ENCODE data around the gene EXOC2. TPM values are rescaled to one million over a fixed set of nuclear protein-coding genes. Genes with fewer than 3 reads are reported as not detected.

The EXOC2 gene
- total RNA-seq, 1 experiment from 2014 or later = 45.7 TPM

- Mint-ChIP-seq H3K36me3 (no peaks in the 10 kb centered on the region), H3K9me3 (peaks cover 4% of the 10 kb centered on the region; the same call in 1 of the 2 replicates), H3K4me3 (no peak overlapping the region), H3K27me3 (ENCODE audit: low read depth) (no peaks in the 10 kb centered on the region), H3K27ac (no peak overlapping the region), H3K4me1 (no peaks in the 10 kb centered on the region)
- CTCF ChIA-PET = no interaction called here
- POLR2A ChIA-PET = no interaction called here
- DNase-seq (ENCODE audit: low spot score) (no peak), ATAC-seq (no peak)
- TF ChIP-seq ERG (CRISPR knock-in tag; IDR thresholded peaks at IDR 0.05) = no peak
- no peak for TF ChIP-seq SP1 (CRISPR knock-in tag; conservative IDR thresholded peaks at IDR 0.05)
- no peak for TF ChIP-seq HMGXB4 (CRISPR knock-in tag; IDR thresholded peaks at IDR 0.05)
- no peak for TF ChIP-seq KAT7 (CRISPR knock-in tag; IDR thresholded peaks at IDR 0.05; ENCODE audit: borderline replicate concordance)
- TF ChIP-seq MAX (CRISPR knock-in tag; IDR thresholded peaks at IDR 0.05) = no peak
- no peak for TF ChIP-seq CREB1 (CRISPR knock-in tag; IDR thresholded peaks at IDR 0.05)
These were observed 253.2 kb downstream of the EXOC2 start for GRCh38 chr6:439641-440167.

DNA sequence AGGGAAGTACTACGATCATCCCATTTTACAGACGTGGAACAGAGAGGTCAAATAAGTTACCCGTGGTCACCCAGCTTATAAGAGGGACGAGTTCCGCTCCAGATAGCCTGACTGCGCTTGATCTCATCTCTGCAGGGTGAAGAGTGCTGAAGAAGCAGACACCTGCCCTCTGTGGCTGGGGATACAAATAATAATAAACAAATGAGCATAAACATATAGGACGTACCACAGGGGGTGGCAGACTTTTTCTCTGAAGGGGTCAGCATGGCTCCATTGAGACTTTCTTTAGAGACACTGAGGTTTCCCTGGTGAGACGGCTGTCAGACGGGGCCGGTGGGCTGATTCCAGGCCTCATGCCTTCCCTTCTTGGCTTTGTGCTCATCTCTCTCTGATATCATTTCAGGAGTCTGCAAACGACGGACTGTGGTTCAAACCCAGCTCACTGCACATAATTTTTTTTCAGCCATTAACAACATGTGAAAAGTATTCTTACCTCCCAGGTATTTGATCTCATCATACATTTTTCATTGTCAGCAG lies 254.2 kb downstream of the EXOC2 start:
- DNase-seq (ENCODE audit: low spot score) (no peak), ATAC-seq (no peak)
- no peaks in the 10 kb centered on the region for H3K27me3 Mint-ChIP-seq (ENCODE audit: low read depth)
- TF ChIP-seq HMGXB4 (CRISPR knock-in tag; IDR thresholded peaks at IDR 0.05) = no peak
- TF ChIP-seq, protein P1, sequence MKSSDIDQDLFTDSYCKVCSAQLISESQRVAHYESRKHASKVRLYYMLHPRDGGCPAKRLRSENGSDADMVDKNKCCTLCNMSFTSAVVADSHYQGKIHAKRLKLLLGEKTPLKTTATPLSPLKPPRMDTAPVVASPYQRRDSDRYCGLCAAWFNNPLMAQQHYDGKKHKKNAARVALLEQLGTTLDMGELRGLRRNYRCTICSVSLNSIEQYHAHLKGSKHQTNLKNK (CRISPR knock-in tag; IDR thresholded peaks at IDR 0.05) = no peak
- TF ChIP-seq ZNF425 (CRISPR knock-in tag; conservative IDR thresholded peaks at IDR 0.05) = no peak
- TF ChIP-seq SMAD4 (CRISPR knock-in tag; IDR thresholded peaks at IDR 0.05) = no peak
- TF ChIP-seq, protein P2, sequence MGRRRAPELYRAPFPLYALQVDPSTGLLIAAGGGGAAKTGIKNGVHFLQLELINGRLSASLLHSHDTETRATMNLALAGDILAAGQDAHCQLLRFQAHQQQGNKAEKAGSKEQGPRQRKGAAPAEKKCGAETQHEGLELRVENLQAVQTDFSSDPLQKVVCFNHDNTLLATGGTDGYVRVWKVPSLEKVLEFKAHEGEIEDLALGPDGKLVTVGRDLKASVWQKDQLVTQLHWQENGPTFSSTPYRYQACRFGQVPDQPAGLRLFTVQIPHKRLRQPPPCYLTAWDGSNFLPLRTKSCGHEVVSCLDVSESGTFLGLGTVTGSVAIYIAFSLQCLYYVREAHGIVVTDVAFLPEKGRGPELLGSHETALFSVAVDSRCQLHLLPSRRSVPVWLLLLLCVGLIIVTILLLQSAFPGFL (CRISPR knock-in tag; IDR thresholded peaks at IDR 0.05; ENCODE audit: borderline replicate concordance) = no peak
- TF ChIP-seq HMGA2 (CRISPR knock-in tag; IDR thresholded peaks at IDR 0.05) = no peak
- TF ChIP-seq, protein P3, sequence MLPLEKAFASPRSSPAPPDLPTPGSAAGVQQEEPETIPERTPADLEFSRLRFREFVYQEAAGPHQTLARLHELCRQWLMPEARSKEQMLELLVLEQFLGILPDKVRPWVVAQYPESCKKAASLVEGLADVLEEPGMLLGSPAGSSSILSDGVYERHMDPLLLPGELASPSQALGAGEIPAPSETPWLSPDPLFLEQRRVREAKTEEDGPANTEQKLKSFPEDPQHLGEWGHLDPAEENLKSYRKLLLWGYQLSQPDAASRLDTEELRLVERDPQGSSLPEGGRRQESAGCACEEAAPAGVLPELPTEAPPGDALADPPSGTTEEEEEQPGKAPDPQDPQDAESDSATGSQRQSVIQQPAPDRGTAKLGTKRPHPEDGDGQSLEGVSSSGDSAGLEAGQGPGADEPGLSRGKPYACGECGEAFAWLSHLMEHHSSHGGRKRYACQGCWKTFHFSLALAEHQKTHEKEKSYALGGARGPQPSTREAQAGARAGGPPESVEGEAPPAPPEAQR (CRISPR knock-in tag; IDR thresholded peaks at IDR 0.05) = no peak
- TF ChIP-seq ZBTB21 (CRISPR knock-in tag; IDR thresholded peaks at IDR 0.05; ENCODE audit: borderline replicate concordance) = no peak
- TF ChIP-seq, protein P4, sequence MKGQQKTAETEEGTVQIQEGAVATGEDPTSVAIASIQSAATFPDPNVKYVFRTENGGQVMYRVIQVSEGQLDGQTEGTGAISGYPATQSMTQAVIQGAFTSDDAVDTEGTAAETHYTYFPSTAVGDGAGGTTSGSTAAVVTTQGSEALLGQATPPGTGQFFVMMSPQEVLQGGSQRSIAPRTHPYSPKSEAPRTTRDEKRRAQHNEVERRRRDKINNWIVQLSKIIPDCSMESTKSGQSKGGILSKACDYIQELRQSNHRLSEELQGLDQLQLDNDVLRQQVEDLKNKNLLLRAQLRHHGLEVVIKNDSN (CRISPR knock-in tag; IDR thresholded peaks at IDR 0.05) = no peak
- no peak for TF ChIP-seq EMX1 (CRISPR knock-in tag; IDR thresholded peaks at IDR 0.05)
- no peak for TF ChIP-seq NR3C1 (CRISPR knock-in tag; conservative IDR thresholded peaks at IDR 0.05; ENCODE audit: low read depth)
- no peak for TF ChIP-seq MXD4 (CRISPR knock-in tag; IDR thresholded peaks at IDR 0.05; ENCODE audit: borderline replicate concordance)
- TF ChIP-seq SP1 (CRISPR knock-in tag; conservative IDR thresholded peaks at IDR 0.05) = no peak
- no peak for TF ChIP-seq NR1H2 (CRISPR knock-in tag; IDR thresholded peaks at IDR 0.05)
- TF ChIP-seq NFYB (CRISPR knock-in tag; conservative IDR thresholded peaks at IDR 0.05; ENCODE audit: low read depth) = no peak
- no peak for TF ChIP-seq ERG (CRISPR knock-in tag; IDR thresholded peaks at IDR 0.05)
- no peak for TF ChIP-seq FOXP1 (CRISPR knock-in tag; IDR thresholded peaks at IDR 0.05; ENCODE audit: borderline replicate concordance)
- no peak overlapping the region for H3K4me3 Mint-ChIP-seq
- no peaks in the 10 kb centered on the region for H3K4me1 Mint-ChIP-seq
- ChIA-PET POLR2A (no interaction called here), CTCF (interaction anchor here (1.2 kb wide), 1 partner anchor 250 kb away, joined by 3 read pairs; no protein-coding TSS in a partner anchor)
- no peaks in the 10 kb centered on the region for H3K36me3 Mint-ChIP-seq
- H3K9me3 Mint-ChIP-seq = peaks cover 4% of the 10 kb centered on the region; the same call in 1 of the 2 replicates
- no peak overlapping the region for H3K27ac Mint-ChIP-seq

Data from WTC11 (cell line).